Esophagus squamous epithelium (tissue), 4 donors: Measurements from ENCODE around the gene MUL1.

Source experiments
- POLR2A ChIP-seq, 4 donors: fragments of 450-650 bp; IDR thresholded peaks; one replicate each; pipeline ENCODE4 v1.6.1; 2017; ENCODE audit warnings: antibody characterized with exemption in 4 of 4, mild to moderate bottlenecking in 4 of 4, moderate library complexity in 3 of 4
- TF ChIP-seq, protein P1 (sequence below), 6 experiments: fragments of 450-650 bp in 4 of 6; fragments of 200-600 bp in 2 of 6; sonication (generic) in 2 of 6; IDR thresholded peaks; one replicate each; pipeline ENCODE4 v1.5.1; 2016 to 2019; ENCODE audit warnings: antibody characterized with exemption in 6 of 6, mild to moderate bottlenecking in 4 of 6, moderate library complexity in 4 of 6

DNA sequence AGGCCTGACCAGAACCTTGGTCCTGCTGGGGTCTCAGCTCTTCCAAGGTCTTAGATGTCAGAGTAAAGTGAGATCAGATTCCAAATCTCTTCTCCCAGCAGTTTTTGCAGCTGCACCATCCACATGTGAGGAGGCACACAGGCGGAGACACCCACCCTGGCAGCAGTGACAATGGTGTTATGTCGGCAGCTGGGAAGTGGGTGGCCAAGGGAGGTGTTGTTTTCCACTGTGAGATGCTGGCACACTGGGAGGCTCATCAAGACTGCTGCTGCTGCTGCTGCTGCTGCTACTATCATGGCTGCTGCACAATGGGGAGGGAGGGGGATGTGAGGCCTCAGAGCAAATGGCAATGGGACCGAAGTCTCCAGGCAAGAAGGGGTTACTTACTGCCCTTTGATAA is 45.6 kb downstream of the MUL1 start:
- TF ChIP-seq, protein P1, sequence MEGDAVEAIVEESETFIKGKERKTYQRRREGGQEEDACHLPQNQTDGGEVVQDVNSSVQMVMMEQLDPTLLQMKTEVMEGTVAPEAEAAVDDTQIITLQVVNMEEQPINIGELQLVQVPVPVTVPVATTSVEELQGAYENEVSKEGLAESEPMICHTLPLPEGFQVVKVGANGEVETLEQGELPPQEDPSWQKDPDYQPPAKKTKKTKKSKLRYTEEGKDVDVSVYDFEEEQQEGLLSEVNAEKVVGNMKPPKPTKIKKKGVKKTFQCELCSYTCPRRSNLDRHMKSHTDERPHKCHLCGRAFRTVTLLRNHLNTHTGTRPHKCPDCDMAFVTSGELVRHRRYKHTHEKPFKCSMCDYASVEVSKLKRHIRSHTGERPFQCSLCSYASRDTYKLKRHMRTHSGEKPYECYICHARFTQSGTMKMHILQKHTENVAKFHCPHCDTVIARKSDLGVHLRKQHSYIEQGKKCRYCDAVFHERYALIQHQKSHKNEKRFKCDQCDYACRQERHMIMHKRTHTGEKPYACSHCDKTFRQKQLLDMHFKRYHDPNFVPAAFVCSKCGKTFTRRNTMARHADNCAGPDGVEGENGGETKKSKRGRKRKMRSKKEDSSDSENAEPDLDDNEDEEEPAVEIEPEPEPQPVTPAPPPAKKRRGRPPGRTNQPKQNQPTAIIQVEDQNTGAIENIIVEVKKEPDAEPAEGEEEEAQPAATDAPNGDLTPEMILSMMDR (IDR thresholded peaks at IDR 0.05), result no peak
- TF ChIP-seq POLR2A (IDR thresholded peaks at IDR 0.05), result no peak
